Colonic mucosa (tissue), 4 donors: ENCODE measurements around the gene SEC24C. TPM values are rescaled to one million over a fixed set of nuclear protein-coding genes. Genes with fewer than 3 reads are reported as not detected.

Experiments
- DNase-seq: peaks from one replicate; pipeline ENCODE4 v3.0.0-alpha.2; 2020
- H3K27ac ChIP-seq: fragments of 200-600 bp; one replicate; pipeline ENCODE4 v1.8.0; 2021
- H3K27me3 ChIP-seq: fragments of 200-600 bp; one replicate; pipeline ENCODE4 v1.8.0; 2021
- H3K36me3 ChIP-seq: fragments of 200-600 bp; one replicate; pipeline ENCODE4 v1.8.0; 2021
- H3K4me1 ChIP-seq: fragments of 200-600 bp; one replicate; pipeline ENCODE4 v1.8.0; 2021; ENCODE audit warnings: mild to moderate bottlenecking
- H3K4me3 ChIP-seq: fragments of 200-600 bp; one replicate; pipeline ENCODE4 v1.8.0; 2021
- H3K9ac ChIP-seq, 2 donors: one replicate each; pipeline ENCODE4 v1.7.0; 2013; ENCODE audit warnings: control low read depth in 2 of 2, low read depth in 2 of 2, low read length in 2 of 2
- H3K9me3 ChIP-seq: fragments of 200-600 bp; one replicate; pipeline ENCODE4 v1.8.0; 2021
- CTCF ChIP-seq: fragments of 200-600 bp; IDR thresholded peaks from one replicate; pipeline ENCODE4 v1.8.0; 2022; ENCODE audit warnings: antibody characterized with exemption, mild to moderate bottlenecking
- intact Hi-C: fragments of 100-400 bp; cut with DNase I; formaldehyde crosslinking; loops from one replicate; pipeline ENCODE4 v1.14.1; 2022
- total RNA-seq, 2 donors: library from RNA; stranded (reverse); fragmentation: NEBNext Ultra II Directional in 1 of 2; extraction: Animal tissue kit (Norgen Biotek cat#: 25700) in 1 of 2; gene quantifications; one replicate each; pipeline ENCODE4 v1.2.1, GENCODE V29; 2021
- donor health status: healthy.
- donor health status: DM: no; HTN: no; CAD: no.
- donor health status: DM: no; HTN: no; CAD: no.

SEC24C gene
- total RNA-seq, 2 donors from 2014 or later = 66.0 to 94.8 TPM

GRCh38 chr10:73780966-73781365, 36.8 kb downstream of the SEC24C start:
- Histone ChIP-seq H3K27me3 (no peaks in the 10 kb centered on the region), H3K36me3 (peaks cover 9% of the 10 kb centered on the region), H3K4me1 (peaks cover 4% of the 10 kb centered on the region), H3K9ac (peak overlapping the region; percentile 45 to 95), H3K4me3 (peak overlapping the region; percentile 74), H3K9me3 (no peaks in the 10 kb centered on the region), H3K27ac (peak overlapping the region; percentile 85)
- peak; percentile 44 for DNase-seq
- intact Hi-C loops = no loop called here
- TF ChIP-seq CTCF = no peak

- TF ChIP-seq CTCF = no peak
- Histone ChIP-seq H3K4me3 (peak overlapping the region; percentile 74), H3K27ac (peak overlapping the region; percentile 85), H3K4me1 (peaks cover 4% of the 10 kb centered on the region), H3K9me3 (no peaks in the 10 kb centered on the region), H3K36me3 (peaks cover 9% of the 10 kb centered on the region), H3K27me3 (no peaks in the 10 kb centered on the region), H3K9ac (peak overlapping the region; percentile 95 to 97)
- intact Hi-C loops = no loop called here
- DNase-seq = no peak
Observed at GRCh38 chr10:73781548-73781878, 37.3 kb downstream of the SEC24C start.

GRCh38 chr10:73781879-73782748, 37.9 kb downstream of the SEC24C start, which contains the start of gene CHCHD1:
TSS of gene CHCHD1 (plus strand) at chr10:73782048. CDS start at chr10:73782076, 28 bp downstream.
- TF ChIP-seq CTCF = no peak
- DNase-seq = peak; percentile 96
- H3K27ac ChIP-seq = peak within 1 kb of the TSS; percentile 85
- peaks cover 9% of the 10 kb centered on the region for H3K36me3 ChIP-seq
- H3K4me1 ChIP-seq = peaks cover 8% of the 10 kb centered on the region
- intact Hi-C loops = no loop called here
- H3K9me3 ChIP-seq = no peaks in the 10 kb centered on the region
- H3K9ac ChIP-seq = peak within 1 kb of the TSS; percentile 95 to 97
- H3K27me3 ChIP-seq = no peaks in the 10 kb centered on the region
- peak within 1 kb of the TSS; percentile 74 for H3K4me3 ChIP-seq

- Histone ChIP-seq H3K27ac (peak overlapping the region; percentile 85), H3K9ac (peak overlapping the region; percentile 95 to 97), H3K9me3 (no peaks in the 10 kb centered on the region), H3K36me3 (peaks cover 9% of the 10 kb centered on the region), H3K4me1 (peaks cover 11% of the 10 kb centered on the region), H3K27me3 (no peaks in the 10 kb centered on the region), H3K4me3 (peak overlapping the region; percentile 74)
- intact Hi-C loops = no loop called here
- no peak for DNase-seq
- no peak for TF ChIP-seq CTCF
Observed at GRCh38 chr10:73782749-73783085, 38.5 kb downstream of the SEC24C start.

GRCh38 chr10:73785211-73785720, 41.1 kb downstream of the SEC24C start, which contains the start of gene ZSWIM8:
TSS of gene ZSWIM8 (plus strand) at chr10:73785606. CDS start at chr10:73785879, 273 bp downstream.
- Histone ChIP-seq H3K4me3 (peak within 1 kb of the TSS; percentile 79), H3K9ac (peak within 1 kb of the TSS; percentile 73 to 84), H3K27ac (peak within 1 kb of the TSS; percentile 76), H3K36me3 (no peaks in the 10 kb centered on the region), H3K27me3 (no peaks in the 10 kb centered on the region), H3K4me1 (peaks cover 11% of the 10 kb centered on the region), H3K9me3 (no peaks in the 10 kb centered on the region)
- intact Hi-C loops = no loop called here
- peak; percentile 93 for DNase-seq
- TF ChIP-seq CTCF = no peak
